Loucy (cell line): Measurements from ENCODE around the gene DNM3.

ENCODE experiments used
- H2AFZ ChIP-seq: fragments of 200-600 bp; sonication (generic); 2 replicates; pipeline ENCODE4 v1.6.0; 2016; ENCODE audit warnings: antibody characterized with exemption, mild to moderate bottlenecking, low read length, moderate library complexity
- H3F3A ChIP-seq: fragments of 200-600 bp; 2 replicates; pipeline ENCODE4 v1.6.0; 2016; ENCODE audit warnings: antibody characterized with exemption, low read depth, mild to moderate bottlenecking
- H3K27me3 ChIP-seq: fragments of 200-600 bp; sonication (generic); 2 replicates; pipeline ENCODE4 v1.6.1; 2014; ENCODE audit warnings: low read length, mild to moderate bottlenecking; ENCODE audit not compliant: insufficient read depth, poor library complexity, severe bottlenecking
- H3K36me3 ChIP-seq: fragments of 200-600 bp; sonication (generic); 2 replicates; pipeline ENCODE4 v1.6.1; 2016; ENCODE audit warnings: low read length; ENCODE audit not compliant: insufficient read depth
- H3K4me1 ChIP-seq: fragments of 200-600 bp; sonication (generic); 2 replicates; pipeline ENCODE4 v1.5.1; 2014; ENCODE audit warnings: low read length, mild to moderate bottlenecking; ENCODE audit not compliant: insufficient read depth, poor library complexity, severe bottlenecking
- H3K4me2 ChIP-seq: fragments of 200-600 bp; sonication (generic); 2 replicates; pipeline ENCODE4 v1.6.0; 2014; ENCODE audit warnings: antibody characterized with exemption, low read length, low read depth, mild to moderate bottlenecking; ENCODE audit not compliant: poor library complexity, severe bottlenecking
- H3K4me3 ChIP-seq: fragments of 200-600 bp; sonication (generic); 2 replicates; pipeline ENCODE4 v1.5.1; 2014; ENCODE audit warnings: low read length, mild to moderate bottlenecking, mixed read lengths; ENCODE audit not compliant: poor library complexity, severe bottlenecking
- H3K79me2 ChIP-seq: fragments of 200-600 bp; sonication (generic); 2 replicates; pipeline ENCODE4 v1.6.1; 2014; ENCODE audit warnings: low read length; ENCODE audit not compliant: insufficient read depth
- H3K9ac ChIP-seq: fragments of 200-600 bp; sonication (generic); 2 replicates; pipeline ENCODE4 v1.6.0; 2014; ENCODE audit warnings: mild to moderate bottlenecking, low read depth, low read length, moderate library complexity; ENCODE audit not compliant: poor library complexity, severe bottlenecking
- H3K9me2 ChIP-seq: fragments of 200-600 bp; sonication (generic); replicated peaks from 2 replicates; pipeline ENCODE4 v1.6.1; 2016; ENCODE audit warnings: low read depth, low read length, mixed read lengths
- H3K9me3 ChIP-seq: fragments of 200-600 bp; sonication (generic); 2 replicates; pipeline ENCODE4 v1.6.1; 2014; ENCODE audit warnings: mild to moderate bottlenecking, antibody characterized with exemption, low read length, low read depth; ENCODE audit not compliant: insufficient read depth
- H4K20me1 ChIP-seq: fragments of 200-600 bp; sonication (generic); 2 replicates; pipeline ENCODE4 v1.6.0; 2014; ENCODE audit warnings: antibody characterized with exemption, low read length, mild to moderate bottlenecking; ENCODE audit not compliant: insufficient read depth, poor library complexity, severe bottlenecking
- EZH2phosphoT487 ChIP-seq: fragments of 200-600 bp; IDR thresholded peaks from 2 replicates; pipeline ENCODE4 v1.6.1; 2018; ENCODE audit warnings: antibody characterized with exemption, mild to moderate bottlenecking, moderate library complexity, borderline replicate concordance
- TF ChIP-seq, protein P1 (sequence below): fragments of 200-600 bp; sonication (generic); conservative IDR thresholded peaks from 2 replicates; pipeline ENCODE4 v1.5.1; 2014; ENCODE audit warnings: mild to moderate bottlenecking, antibody characterized with exemption, low read length

Gene DNM3

DNA sequence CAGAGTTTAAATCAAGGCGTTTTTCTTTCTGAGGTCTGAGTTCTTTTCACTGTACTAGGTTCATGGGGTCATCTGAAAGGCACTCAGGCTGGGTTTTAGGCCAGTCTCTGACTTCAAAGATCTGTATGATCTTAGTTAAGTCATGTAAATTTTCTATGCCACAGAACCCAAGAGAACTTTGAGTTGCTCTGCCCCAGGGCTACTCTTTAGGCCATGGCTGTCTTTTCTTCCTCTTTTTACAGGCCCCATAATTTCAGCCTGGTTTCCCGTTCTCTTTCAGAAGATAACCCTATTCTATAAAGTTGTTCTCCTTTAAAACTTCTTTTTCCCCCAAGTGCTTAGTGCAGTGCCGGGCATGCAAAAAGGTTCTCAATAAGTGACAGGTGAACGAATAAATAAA is 33.7 kb upstream of the DNM3 start:
- TF ChIP-seq EZH2phosphoT487: no peak
- TF ChIP-seq, protein P1, sequence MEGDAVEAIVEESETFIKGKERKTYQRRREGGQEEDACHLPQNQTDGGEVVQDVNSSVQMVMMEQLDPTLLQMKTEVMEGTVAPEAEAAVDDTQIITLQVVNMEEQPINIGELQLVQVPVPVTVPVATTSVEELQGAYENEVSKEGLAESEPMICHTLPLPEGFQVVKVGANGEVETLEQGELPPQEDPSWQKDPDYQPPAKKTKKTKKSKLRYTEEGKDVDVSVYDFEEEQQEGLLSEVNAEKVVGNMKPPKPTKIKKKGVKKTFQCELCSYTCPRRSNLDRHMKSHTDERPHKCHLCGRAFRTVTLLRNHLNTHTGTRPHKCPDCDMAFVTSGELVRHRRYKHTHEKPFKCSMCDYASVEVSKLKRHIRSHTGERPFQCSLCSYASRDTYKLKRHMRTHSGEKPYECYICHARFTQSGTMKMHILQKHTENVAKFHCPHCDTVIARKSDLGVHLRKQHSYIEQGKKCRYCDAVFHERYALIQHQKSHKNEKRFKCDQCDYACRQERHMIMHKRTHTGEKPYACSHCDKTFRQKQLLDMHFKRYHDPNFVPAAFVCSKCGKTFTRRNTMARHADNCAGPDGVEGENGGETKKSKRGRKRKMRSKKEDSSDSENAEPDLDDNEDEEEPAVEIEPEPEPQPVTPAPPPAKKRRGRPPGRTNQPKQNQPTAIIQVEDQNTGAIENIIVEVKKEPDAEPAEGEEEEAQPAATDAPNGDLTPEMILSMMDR: no peak
- Histone ChIP-seq H3K4me3 (no peak overlapping the region), H3K36me3 (no peaks in the 10 kb centered on the region), H4K20me1 (no peaks in the 10 kb centered on the region), H3K9me3 (no peaks in the 10 kb centered on the region), H3K79me2 (no peaks in the 10 kb centered on the region), H3K4me1 (peaks cover 3% of the 10 kb centered on the region), H3K27me3 (no peaks in the 10 kb centered on the region), H3F3A (no peaks in the 10 kb centered on the region), H3K9ac (no peak overlapping the region), H3K4me2 (no peak overlapping the region), H2AFZ (no peak overlapping the region), H3K9me2 (no peaks in the 10 kb centered on the region)

DNA sequence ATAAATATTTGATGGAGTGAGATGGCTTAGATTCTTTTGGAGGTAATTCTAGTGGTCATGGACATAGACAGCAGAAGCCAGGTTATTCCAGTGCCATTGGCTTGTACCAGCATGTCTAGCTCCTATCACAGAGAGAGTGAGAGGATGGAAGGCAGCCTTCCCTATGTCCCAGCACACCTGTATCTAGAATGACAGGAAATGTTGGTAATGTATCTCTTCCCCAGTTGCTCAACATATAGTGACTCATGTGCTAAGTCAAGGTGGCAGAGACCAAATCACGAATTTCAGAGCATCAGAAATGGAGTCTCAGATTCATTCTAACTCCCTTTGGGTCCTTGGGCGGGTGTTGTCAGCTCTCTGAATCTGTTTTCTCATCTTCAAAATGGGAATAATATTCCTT is 31.5 kb upstream of the DNM3 start:
- Histone ChIP-seq H3K4me1 (no peaks in the 10 kb centered on the region), H3K4me3 (no peak overlapping the region), H3K79me2 (no peaks in the 10 kb centered on the region), H3K9ac (no peak overlapping the region), H3K9me2 (no peaks in the 10 kb centered on the region), H4K20me1 (no peaks in the 10 kb centered on the region), H3K36me3 (no peaks in the 10 kb centered on the region), H3K9me3 (no peaks in the 10 kb centered on the region), H3K4me2 (no peak overlapping the region), H3F3A (no peaks in the 10 kb centered on the region), H3K27me3 (no peaks in the 10 kb centered on the region), H2AFZ (no peak overlapping the region)
- TF ChIP-seq, protein P1: no peak
- no peak for TF ChIP-seq EZH2phosphoT487

DNA sequence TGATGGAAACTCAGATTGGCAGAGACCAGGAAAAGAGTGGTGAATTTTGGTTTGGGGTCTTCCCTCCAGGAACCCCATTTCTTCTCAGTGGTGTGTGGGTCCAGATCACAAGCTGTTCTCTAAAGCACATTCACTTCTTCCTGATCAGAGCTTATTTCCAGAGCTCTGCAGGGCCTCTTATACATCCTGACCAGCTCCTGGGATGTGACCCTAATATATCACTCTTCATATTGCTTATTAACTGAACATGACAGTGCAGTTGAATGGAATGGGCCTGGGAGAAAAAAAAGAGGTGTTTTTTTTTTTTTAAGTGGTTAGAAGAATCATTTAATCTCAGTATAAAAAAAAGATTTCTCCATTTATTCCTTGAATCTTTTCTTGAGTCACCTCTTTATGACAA is 29.6 kb upstream of the DNM3 start:
- Histone ChIP-seq H3K79me2 (no peaks in the 10 kb centered on the region), H3K4me1 (no peaks in the 10 kb centered on the region), H3F3A (no peaks in the 10 kb centered on the region), H3K36me3 (no peaks in the 10 kb centered on the region), H3K9me3 (no peaks in the 10 kb centered on the region), H3K9me2 (no peaks in the 10 kb centered on the region), H3K4me2 (no peak overlapping the region), H2AFZ (no peak overlapping the region), H3K4me3 (no peak overlapping the region), H4K20me1 (no peaks in the 10 kb centered on the region), H3K9ac (no peak overlapping the region), H3K27me3 (no peaks in the 10 kb centered on the region)
- TF ChIP-seq EZH2phosphoT487: no peak
- TF ChIP-seq, protein P1: no peak
